ENCODE results near the gene LAMTOR2. TPM values are rescaled to one million over a fixed set of nuclear protein-coding genes. Genes with fewer than 3 reads are reported as not detected.

The LAMTOR2 gene
- total and polyA plus RNA-seq, 9 of the 15 experiments (the other 6 are each of a cell fraction or from before 2014, with no cell fraction given), result 39.0 to 161 (median 74.6) TPM

GRCh38 chr1:156075775-156076204 lies 21.2 kb downstream of the LAMTOR2 start:
- Histone ChIP-seq H3K9ac (ENCODE audit: insufficient read depth in 1 of 2, low read depth in 2 of 2, low read length in 2 of 2) (peak overlapping the region in 1 of 2 experiments; percentile 1; a peak in 1 of 4 replicates), H3K79me2 (ENCODE audit: control insufficient read depth, insufficient read depth, low read length) (peaks cover 6% of the 10 kb centered on the region; the same call in 1 of the 3 replicates), H4K20me1 (replicated peaks; ENCODE audit: control insufficient read depth, insufficient read depth, low read length) (no peaks in the 10 kb centered on the region), H3K4me3 (no peak overlapping the region), H3K36me3 (ENCODE audit: control insufficient read depth, insufficient read depth, low read length) (peaks cover 25% of the 10 kb centered on the region; the same call in 1 of the 3 replicates), H3K4me2 (ENCODE audit: insufficient read depth, low read length) (no peak overlapping the region), H3K9me3 (replicated peaks; ENCODE audit: control insufficient read depth, insufficient read depth, low read depth, low read length) (no peaks in the 10 kb centered on the region), H3K27ac (ENCODE audit: extremely low read depth, low read depth, low read length) (peak overlapping the region; percentile 53; the same call in 2 of the 3 replicates), H3K27me3 (ENCODE audit: control insufficient read depth in 2 of 2, insufficient read depth in 2 of 2, low read length in 2 of 2) (no peaks in the 10 kb centered on the region), H3K9me1 (ENCODE audit: control insufficient read depth, insufficient read depth, low read length) (peaks cover 2% of the 10 kb centered on the region), H3K4me1 (replicated peaks in 1 of 2; ENCODE audit: control insufficient read depth in 2 of 2, insufficient read depth in 2 of 2, low read length in 2 of 2) (peaks cover 11 to 19% of the 10 kb centered on the region in 2 experiments; a peak in 4 of 5 replicates), H2AFZ (ENCODE audit: low read depth, low read length) (no peak overlapping the region)
- in situ Hi-C loops (cut with MboI), result no loop called here
- ChIA-PET CTCF (ENCODE audit: low intra/inter-chr PET ratio) (no interaction called here), POLR2A (interaction anchor here (0.7 to 1.3 kb wide), 2 partner anchors 10 to 39 kb away, joined by 3 to 9 read pairs; partner anchors contain the start of gene LMNA)
- BruUV-seq (replicated peaks), result no TSS peak
- 0% methylated on average over 2 of the region's 4 CpGs for WGBS (ENCODE audit: insufficient coverage, low coverage, missing lambda C conversion rate)
- peak; percentile 82 for TF ChIP-seq NR2C1 (IDR thresholded peaks at IDR 0.05)
- peak; percentile 93 for TF ChIP-seq NR2C1 (tag; IDR thresholded peaks at IDR 0.05)
- TF ChIP-seq EGR1 (conservative IDR thresholded peaks at IDR 0.05), result peak; percentile 48
- no peak for TF ChIP-seq NR2C2 (CRISPR knock-in tag; IDR thresholded peaks at IDR 0.05)
- TF ChIP-seq NR2C2 (tag; IDR thresholded peaks at IDR 0.05), result peak; percentile 83
- peak; percentile 19; the same call in 1 of the 2 replicates for TF ChIP-seq PKNOX1 (IDR thresholded peaks at IDR 0.05)
- TF ChIP-seq CBFA2T3 (IDR thresholded peaks at IDR 0.05), result peak; percentile 40; the same call in 1 of the 2 replicates
- no peak for TF ChIP-seq ZNF707 (CRISPR knock-in tag; conservative IDR thresholded peaks at IDR 0.05)
- TF ChIP-seq VEZF1 (CRISPR knock-in tag; IDR thresholded peaks at IDR 0.05), result peak; percentile 29
- peak; percentile 36; the same call in 1 of the 2 replicates for TF ChIP-seq EP300 (IDR thresholded peaks at IDR 0.05; ENCODE audit: low read length)
- TF ChIP-seq BRF1 (IDR thresholded peaks at IDR 0.05; ENCODE audit: borderline replicate concordance, extremely low read depth, insufficient read length), result no peak
- peak in 1 of 4 experiments; percentile 43 for DNase-seq (ENCODE audit: extremely low read depth in 1 of 4, low spot score in 3 of 4)
- peak; percentile 22 for ATAC-seq
- intact Hi-C loops (cut with micrococcal nuclease), result no loop called here
- FAIRE-seq, result peak; percentile 74
